HuH-7 (cell line): ENCODE results near the gene CEBPZ.
"Not testable (repeated sequence)": the region's sequence is repeated elsewhere in the genome, so short reads cannot be mapped to it uniquely, and the experiment has no call there.

Experiments
- DNase-seq: peaks from one replicate; pipeline ENCODE4 v3.0.0; 2011; ENCODE audit warnings: low spot score

Gene CEBPZ, protein sequence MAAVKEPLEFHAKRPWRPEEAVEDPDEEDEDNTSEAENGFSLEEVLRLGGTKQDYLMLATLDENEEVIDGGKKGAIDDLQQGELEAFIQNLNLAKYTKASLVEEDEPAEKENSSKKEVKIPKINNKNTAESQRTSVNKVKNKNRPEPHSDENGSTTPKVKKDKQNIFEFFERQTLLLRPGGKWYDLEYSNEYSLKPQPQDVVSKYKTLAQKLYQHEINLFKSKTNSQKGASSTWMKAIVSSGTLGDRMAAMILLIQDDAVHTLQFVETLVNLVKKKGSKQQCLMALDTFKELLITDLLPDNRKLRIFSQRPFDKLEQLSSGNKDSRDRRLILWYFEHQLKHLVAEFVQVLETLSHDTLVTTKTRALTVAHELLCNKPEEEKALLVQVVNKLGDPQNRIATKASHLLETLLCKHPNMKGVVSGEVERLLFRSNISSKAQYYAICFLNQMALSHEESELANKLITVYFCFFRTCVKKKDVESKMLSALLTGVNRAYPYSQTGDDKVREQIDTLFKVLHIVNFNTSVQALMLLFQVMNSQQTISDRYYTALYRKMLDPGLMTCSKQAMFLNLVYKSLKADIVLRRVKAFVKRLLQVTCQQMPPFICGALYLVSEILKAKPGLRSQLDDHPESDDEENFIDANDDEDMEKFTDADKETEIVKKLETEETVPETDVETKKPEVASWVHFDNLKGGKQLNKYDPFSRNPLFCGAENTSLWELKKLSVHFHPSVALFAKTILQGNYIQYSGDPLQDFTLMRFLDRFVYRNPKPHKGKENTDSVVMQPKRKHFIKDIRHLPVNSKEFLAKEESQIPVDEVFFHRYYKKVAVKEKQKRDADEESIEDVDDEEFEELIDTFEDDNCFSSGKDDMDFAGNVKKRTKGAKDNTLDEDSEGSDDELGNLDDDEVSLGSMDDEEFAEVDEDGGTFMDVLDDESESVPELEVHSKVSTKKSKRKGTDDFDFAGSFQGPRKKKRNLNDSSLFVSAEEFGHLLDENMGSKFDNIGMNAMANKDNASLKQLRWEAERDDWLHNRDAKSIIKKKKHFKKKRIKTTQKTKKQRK

DNA sequence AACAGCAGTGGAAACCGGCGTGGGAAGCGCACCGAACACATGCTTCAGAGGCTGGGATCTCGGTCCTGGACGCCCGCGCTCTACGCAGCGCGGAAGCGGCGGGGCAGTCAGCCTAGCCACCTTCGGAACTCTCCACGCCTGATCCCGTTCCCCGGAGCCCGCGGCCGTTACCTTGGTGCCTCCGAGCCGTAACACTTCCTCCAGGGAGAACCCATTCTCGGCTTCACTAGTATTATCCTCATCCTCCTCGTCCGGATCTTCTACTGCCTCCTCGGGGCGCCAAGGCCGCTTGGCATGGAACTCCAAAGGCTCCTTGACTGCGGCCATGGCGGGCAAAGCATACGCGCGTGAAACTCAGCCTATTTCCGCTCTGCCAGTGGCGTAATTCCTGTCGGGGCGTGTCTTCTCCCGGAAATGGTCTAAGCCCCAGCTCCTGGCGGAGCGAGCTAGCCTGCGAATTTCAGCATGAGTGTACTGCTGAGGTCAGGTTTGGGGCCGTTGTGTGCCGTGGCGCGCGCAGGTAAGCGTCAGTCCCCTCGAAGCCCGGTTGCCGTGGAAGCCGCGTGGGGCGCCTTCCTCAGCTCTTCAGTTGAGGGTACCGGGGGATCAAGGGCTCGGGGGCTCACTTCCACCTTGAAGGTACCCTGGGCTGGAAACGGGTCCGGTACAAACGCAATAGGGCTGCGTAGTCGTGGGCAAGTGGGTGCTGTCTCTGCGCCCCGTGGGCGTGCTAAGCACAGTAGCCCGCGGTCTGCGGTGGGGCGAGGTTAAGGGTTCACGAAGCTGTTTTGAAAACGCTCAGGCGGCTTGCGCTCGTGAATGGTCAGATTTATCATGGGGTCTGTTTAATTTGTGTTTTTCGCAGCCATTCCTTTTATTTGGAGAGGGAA, at the start of gene CEBPZ, which contains the start of gene NDUFAF7:
TSS of gene CEBPZ (minus strand) at position 356 of the 890 bp plus-strand sequence. CDS start at position 327, 29 bp downstream.
TSS of gene NDUFAF7 (plus strand) at position 418 of the 890 bp plus-strand sequence. CDS start at position 466, 48 bp downstream.
- DNase-seq, result peak; percentile 80

DNA sequence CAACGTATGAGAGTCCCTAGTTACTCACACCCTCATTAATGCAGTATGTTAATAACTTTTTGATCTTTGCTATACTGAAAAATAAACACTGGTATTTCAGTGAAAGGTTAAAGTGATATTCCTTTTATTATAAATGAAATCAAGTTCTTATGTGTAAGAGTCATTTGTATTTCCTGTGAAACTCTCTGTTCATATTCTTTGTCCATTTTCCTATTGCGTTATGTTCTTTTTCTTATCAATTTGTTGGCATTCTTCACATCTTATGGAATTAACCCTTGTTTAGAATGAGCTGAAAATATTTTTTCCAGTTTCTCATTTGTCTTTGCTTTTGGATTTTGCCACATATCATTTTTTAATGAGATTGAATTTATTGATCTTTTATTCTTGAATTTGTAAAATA, 44.9 kb upstream of the CEBPZ start:
- no peak for DNase-seq

DNA sequence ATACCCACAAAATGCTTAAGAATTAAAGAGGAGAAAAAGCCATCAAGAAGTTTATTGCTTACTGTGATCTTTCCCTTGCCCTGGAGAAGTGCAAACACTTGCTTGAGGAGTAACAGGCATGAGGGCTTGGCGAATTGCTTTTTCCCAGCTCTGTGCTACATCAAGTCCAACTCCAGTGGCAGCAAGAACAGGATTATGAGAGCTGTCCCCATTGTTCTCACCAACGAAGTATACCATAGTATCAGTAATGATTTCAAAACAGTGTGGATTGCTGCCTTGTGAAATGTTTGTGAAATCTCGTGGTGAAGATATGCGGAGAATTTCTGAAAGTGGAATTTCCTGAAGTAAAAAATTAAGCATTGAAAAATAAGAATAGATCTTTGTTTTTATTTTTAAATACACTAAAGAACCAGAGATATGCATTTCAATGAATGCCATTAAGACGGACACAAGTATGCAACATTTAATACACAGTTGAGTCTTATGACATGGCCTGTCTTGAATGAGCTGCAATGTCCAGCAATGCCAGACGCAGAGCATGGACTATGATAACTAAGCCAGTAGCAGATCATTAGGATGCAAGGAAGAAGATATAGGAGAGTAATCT, 43.1 kb upstream of the CEBPZ start:
- DNase-seq, result no peak

DNA sequence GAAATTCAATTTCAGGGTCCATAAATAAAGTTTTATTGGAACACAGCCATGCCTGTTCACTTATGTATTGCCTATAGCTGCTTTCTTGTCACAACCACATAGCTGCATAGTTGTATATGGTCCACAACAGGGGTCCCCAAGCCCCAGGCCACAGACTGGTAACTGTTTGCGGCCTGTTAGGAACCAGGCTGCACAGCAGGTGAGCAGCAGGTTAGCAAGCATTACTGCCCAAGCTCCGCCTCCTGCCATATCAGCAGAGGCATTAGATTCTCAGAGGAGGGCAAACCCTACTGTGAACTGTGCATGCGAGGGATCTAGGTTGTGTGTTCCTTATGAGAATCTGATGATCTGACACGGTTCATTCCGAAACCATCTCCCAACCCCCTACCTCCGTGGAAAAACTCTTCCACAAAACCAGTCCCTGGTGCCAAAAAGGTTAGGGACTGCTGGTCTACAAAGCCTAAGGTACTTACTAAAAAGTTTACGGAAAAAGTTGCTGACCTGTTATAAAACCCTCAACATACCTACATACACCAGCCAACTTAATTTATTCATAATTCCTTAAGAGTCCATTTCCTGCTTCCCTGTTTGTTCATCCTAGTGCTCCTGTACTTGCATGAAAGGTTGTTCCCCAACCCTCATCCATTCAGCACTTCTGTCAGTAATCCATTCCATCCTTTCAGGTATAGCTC, 40.1 kb upstream of the CEBPZ start:
- no peak for DNase-seq

DNA sequence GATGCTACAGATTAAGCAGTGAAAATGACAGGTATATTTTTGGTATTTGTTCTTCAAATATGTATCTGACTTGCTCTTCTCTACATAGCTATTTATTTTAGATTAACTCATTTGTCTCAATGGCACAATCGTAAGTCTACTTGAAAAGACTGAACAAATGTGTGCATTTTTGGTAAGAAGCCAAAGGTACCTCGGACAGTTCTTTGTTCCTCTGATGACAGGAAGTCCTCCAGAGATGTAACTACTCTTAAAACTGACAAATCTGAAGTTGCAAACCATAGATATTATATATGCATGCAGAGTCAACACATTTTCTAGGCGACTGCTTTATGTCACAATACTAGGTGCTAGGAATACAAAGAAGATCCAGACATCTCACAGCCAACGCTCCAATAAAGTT, 36.7 kb upstream of the CEBPZ start:
- DNase-seq, result no peak

DNA sequence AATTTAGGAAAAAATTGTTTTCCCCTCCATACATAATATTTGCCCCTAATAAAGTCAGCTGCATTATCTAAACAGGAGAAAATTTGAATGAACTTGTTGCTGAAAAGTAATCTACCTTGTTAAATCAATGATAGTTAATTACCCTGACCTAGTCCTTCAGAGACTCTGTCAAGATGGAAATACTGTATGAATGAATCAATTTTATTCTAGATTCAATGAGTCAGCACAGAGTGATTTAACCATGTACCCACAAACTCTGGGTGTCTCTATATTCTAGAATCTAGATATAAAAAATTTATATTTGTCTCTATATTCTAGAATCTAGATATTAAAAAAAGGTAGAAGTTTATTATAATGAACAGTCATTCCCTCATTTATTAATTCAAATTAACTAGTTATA, 36.3 kb upstream of the CEBPZ start:
- no peak for DNase-seq

DNA sequence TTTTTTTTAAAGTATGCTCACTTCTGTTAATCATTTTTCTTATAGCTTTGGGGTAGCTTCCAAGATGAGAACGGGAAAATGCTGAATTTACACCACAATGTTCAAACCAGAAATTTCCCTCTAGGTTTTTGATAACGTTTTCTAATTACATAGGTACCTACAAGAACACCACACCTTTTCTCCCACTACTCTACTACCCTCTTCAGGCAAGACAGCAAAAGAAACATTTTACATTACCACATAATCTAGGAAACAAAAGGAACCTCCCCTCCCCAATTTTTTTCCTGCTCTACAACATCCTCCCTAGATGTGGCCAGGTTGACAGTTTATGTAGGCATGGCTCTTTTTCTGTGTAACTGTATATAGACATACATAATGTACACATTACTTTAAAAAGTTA, 32.4 kb upstream of the CEBPZ start:
- no peak for DNase-seq

DNA sequence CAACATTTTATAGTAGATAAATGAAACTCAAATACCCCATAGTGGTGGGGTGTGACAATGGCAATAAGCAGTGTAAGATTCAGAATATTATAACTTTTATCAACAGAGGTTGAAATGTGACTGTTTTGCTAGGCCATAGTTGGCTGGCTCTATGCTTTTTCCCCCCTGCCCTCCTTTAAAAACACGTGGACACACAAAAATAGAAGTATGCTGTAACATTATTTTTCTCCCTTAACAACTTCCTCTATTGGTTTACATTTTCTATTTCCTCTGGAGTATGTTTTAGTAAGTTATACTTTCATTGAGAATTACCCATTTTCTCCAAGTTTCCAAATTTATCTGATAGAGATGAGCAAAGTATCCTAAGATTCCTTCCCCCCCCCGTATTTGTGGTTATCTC, 31.1 kb upstream of the CEBPZ start:
- no peak for DNase-seq

DNA sequence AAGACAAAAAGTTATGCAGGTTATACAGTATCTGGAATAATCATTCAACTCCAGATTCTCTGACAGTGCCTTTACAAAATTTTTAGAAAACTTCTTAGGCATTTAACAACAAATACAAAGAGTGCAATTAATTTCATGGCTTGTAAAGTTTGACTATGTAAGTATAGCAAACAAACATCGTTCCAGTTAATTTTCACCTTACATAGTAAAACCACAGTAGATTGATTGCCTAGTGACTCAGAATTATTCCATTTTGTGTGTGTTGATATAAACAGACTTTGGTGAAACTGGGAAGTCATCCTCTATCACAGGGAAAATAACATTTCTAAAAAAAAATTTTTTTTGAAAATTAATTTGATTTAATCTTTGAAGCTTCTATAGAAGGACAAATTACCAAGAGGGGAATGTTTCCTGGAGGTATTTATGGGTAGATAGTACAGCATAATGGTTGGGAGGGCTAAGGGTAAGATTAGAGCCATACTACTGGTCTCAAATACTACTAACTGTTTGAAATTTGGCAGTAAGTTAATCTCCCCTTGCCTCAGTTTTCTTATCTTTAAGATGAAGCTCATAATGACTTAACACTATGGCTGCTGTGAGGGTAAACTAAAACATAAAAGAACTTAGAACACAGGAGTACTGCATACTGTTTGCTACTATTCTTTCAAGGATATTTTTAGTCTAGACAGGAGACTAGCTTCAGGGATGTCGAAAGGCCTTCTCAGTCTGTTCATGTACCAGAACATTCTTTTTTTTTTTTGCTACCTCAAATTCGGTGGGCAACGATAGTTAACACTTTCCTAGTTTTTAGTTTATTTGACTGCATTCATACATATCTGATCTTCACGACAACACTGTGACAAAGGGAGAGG, 19.7 kb upstream of the CEBPZ start:
- no peak for DNase-seq

DNA sequence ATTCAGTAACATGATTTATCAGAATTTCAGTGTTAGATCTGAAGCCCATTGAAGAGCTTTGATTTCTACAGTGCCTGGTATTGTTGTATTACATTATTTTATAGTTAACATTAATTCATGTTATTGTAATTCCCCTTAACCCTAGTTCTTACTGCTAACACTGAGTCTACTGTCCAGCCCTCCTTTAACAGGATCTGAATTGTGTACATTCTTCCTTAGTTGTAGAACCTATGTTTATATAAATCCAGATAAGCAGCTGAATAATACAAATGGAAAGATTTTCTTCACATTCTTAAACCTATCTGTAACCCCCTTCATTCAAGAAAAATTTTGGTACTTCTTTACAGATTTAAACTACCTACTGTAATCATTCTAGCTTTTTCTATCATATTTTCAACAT, 14.8 kb upstream of the CEBPZ start:
- DNase-seq, result no peak

DNA sequence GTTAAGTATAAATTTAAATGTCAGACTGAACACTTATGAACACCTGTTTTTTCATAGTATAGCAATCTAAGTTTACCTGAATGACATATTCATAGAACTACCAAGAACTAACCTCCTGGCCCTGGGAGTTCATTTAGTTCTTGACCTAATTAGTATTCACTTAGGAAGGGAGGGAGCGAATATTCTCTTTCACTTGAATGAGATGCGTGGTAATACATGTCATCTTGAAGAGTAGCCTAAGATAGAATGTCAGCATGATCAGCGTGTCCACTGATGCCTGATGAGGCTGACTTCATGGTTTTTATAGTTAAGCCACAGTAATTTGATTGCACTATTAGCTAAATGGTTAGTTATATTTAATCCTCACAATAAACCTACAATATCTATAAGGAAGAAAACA, 13.4 kb upstream of the CEBPZ start:
- no peak for DNase-seq

DNA sequence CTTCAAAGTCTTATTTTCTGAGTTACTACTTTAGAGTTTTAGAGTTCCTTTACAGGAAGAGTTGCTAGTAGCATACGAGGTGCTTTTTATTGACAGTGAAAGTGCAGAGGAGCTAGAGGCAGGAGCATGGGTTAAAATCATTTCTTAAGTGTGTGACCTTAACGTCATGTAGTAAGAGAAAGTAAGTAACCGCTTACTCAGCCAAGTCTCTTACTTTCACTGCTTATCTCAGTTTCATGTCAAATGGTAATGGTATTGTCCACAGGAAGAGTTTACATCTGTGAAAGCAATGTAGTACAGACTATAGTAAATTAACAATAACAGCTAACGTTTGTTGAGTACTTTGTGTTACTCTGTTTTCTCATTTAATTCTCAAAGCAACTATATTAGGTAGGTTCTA, 12.6 kb upstream of the CEBPZ start:
- DNase-seq, result no peak

DNA sequence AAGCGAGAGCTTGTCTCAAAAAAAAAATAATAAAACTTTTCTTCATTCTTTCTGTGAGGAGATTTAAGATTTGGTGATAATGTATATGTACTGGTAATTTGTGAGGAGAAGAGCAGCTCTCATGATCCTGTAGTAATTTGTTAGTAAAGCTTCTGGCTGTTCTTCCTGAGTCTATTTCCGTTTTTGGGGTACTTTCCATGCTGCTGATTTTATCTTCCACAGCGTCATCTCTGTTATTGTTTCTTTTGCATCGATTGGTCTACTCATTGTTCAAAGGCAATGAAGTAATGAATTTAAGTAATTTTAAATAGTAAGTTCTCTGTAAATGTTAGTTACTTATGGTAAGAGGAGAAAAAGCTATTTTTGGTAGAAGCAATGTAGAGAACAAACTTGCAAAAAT, 12.0 kb upstream of the CEBPZ start:
- DNase-seq, result no peak

DNA sequence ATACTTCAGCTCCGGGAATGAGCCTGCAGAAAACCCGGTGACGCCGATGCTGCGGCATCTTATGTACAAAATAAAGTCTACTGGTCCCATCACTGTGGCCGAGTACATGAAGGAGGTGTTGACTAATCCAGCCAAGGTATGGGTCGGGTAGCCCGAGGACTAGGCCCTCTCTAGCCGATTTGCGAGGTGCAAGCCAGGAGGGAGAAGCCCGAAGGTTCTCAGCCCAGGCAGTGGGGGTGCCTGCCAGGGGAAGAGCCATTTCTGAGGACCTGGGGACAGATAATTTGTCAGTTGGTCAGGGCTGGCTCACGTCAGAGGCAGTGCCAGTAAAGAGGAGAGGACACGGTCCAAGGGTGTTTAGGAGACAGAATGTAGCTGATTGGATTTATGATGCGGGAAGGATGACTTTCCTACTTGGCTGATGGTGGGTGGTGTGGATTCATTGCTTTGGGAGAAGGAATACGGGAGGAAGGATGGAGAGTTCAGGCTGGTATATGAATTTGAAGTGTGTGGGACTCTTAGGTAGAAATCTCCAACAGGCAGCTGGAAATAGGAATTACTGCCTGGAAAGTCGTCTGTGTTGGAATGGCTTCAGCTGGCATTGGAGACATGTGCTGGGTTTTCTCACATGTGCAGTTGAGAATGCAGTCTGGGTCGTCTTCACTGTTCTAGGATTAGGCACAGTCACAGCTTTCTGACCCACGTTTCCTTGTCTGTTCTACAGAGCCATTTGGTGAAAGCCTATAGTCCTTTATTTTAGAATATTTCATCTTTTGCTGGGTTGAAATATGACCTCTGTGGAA, 936 bp upstream of the CEBPZ start:
- no peak for DNase-seq

DNA sequence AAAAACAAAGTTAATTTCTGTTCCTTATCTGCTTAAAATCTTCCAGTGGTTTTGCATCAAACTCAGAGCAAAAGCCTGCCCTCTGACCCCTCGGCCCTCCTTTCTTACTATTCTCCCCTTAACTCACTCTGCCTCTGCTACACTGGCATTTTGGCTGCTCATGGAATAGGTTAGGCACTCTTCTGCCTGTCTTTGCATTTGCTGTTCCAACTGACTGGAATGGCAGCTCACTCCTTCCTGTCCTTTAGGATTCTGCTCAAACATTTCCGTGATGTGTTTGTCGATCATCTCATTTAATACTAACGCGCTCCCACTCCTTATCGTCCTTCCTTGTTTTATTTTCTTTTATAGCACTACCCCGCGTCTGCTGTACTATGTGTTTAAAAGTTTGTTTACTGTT, 815 bp downstream of the CEBPZ start:
- DNase-seq, result no peak

DNA sequence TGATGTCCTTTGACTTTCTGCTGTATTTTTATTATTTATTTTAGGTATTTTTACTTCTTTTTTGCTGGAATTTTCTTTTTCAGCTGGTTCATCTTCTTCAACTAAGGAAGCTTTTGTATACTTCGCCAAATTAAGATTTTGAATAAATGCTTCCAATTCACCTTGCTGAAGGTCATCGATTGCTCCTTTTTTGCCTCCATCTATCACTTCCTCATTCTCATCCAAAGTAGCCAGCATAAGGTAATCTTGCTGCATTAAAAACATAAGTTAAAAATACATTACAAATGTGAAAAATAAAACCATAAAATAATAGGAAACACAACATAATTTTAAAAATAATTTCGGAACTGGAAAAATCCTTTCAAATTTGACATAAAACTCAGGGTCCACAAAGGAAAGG, 2.6 kb downstream of the CEBPZ start:
- no peak for DNase-seq

DNA sequence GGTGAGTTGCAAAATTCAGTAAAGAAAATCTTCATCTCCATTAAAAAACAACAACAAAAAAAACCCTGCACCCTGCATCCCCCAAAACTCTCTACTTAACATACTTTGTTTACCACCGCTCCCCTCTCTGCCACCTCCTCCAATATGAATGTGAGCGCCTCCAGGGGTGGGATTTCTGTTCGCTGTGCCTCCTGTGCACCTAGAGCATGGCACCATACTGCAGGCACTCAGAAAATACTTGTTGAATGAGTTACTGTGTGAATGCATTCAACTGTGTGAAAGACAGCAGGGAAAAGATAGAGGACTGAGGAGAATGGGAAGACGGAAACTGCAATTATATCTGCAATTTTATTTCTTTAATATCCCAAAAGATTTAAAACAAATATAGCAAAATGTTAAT, 4.5 kb downstream of the CEBPZ start:
- DNase-seq, result no peak

DNA sequence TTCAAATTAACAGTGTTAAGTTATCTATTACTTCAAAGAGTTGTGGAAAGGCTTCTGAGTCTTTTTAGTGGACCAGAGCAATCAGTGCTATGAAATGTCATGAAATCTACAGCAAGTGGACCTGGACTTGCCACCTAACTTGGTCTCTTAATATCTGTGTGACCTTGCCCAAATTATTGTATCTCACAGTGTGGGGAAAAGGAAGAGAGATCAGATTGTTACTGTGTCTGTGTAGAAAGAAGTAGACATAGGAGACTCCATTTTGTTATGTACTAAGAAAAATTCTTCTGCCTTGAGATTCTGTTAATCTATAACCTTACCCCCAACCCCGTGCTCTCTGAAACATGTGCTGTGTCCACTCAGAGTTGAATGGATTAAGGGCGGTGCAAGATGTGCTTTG, 6.3 kb downstream of the CEBPZ start:
- DNase-seq, result not testable (repeated sequence)

DNA sequence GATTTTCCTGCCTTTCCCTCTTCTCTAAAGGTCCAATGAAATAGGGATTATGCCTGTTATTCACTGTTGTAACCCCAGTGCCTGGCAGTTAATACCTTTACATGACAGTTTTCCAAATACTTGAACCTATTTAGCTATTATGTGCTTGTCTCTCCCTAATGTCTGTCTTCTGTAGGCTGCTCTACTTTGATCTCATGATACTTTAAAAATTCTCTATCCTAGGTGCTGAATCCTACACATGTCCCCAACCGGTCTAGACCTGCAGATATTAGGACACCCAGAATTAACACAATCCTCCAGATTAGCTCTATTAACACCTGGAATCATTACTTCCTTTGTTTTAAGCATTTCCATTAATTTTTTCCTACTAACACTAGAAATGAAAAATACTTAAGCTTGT, 7.3 kb downstream of the CEBPZ start:
- DNase-seq, result no peak
